Measurements from ENCODE around the gene POU2AF2.
A peak's percentile ranks its signal among the peaks of the same experiment; 100 is the strongest.
"Not testable (repeated sequence)": the region's sequence is repeated elsewhere in the genome, so short reads cannot be mapped to it uniquely, and the experiment has no call there.

The POU2AF2 gene

DNA sequence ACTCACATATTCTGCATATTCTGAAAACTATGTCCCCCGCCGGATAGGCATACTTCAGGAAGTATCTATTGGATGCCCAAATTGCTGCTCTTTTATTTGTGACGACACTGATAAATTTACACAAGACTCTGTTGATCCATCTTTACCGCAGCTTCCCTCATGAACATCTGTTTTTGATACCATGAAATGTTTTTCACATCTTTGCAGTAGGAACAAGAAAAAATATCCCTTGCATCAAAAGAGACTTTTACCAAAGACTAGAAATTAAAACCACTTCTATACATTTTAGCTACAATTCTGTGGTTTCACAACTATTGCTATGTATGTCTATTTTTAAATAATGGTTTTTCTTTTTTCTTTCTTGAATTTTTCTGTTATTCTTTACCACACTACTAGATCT is 15.3 kb downstream of the POU2AF2 start:
- DNase-seq: no peak

DNA sequence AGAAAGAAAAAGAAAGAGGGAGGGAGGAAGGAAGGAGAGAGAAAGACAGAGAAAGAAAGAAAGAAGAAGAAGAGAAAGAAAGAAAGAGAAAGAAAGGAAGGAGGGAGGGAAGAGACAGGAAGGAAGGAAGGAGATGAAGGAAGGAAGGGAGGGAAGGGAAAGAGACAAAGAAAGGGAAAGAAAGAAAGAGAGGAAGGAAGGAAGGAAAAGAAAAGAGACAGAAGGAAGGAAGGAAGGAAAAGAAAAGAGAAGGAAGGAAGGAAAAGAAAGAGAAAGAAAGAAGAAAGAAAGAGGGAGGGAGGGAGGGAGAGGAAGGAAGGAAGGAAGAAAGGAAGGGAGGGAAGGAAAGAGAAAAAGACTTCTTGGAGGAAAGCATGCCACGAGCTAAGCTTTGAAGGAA is 19.1 kb downstream of the POU2AF2 start:
- DNase-seq: no peak

DNA sequence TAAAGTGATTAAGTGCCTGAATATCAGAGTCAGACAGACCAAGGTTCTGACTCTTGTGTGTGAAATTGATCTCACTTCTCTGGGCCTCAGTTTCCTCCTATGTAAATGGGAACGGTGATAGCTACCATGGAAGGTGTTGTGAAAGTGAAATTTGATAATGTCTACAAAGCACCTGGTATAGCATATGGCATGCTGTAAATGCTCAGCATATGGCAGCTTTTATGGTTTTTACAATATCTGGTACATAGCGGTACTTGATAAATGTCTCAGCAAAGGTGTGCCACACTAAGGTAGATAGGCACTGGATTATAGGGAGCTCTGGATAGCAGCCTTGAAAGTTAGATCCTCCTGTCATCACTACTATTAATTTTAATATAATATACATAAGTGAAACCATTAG is 19.9 kb downstream of the POU2AF2 start:
- DNase-seq: no peak

DNA sequence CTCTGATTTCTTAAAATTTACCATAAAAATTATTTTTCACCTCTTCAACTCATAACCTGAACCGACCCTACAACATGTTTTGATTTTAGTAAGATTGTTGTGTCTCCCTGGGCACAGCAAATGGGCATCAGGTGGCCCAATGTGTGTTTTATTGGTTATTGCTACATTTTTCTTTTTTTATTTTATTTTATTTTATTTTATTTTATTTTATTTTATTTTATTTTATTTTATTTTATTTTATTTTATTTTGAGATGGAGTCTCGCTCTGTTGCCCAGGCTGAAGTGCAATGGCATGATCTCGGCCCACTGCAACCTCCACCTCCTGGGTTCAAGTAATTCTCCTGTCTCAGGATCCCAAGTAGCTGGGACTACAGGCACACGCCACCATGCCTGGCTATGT is 22.8 kb downstream of the POU2AF2 start:
- not testable (repeated sequence) for DNase-seq

DNA sequence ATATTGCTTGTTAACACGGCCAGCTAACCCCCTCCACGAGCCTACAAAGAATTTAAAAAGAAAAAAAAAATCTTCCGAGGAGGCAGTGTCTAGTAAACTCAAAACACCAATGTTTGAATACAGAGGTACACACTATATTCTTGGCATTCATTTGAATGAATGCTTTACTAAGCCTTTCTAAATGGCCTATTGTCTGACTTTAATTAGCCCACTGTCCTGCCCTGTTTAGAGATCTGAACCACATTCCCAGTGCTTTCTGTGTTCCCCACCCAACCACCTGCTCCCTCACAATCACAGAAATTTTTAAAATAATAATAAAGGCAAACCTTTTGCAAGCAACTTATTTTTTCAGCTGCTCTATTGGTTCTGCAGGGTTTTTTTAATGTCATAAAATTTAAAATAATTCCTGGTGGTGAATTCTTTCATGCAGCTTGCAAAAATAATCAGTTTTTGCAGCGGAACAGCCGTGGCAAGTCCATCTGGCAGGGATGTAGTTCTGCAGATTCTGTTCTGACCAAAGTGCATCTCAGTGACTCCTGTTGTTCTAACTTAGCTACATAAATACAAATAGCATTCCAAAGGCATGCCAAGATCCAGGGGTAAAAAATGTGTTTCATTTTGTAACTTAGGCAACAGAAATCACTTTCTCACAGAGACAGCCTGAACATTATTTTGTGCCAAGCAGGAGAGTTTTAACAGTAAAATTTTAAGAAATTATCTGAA is 23.8 kb downstream of the POU2AF2 start:
- peak; percentile 70 for DNase-seq

DNA sequence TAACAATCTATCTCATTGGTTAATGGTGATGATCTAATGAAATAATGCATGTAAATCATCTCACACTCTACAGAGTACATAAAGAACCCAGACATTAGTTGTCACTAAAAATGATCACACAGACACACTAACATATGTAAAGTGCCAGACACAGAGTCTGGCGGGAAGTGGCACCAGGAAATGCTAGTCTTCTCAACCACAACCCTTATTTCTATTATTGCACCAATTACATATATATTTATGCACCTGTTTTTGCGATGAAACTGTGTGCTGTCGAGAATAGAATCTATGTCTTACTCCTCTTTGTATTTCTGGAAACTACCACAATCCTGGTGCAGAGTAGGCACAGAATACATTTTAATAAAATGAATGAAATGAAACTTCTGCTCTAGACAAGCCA is 26.9 kb downstream of the POU2AF2 start:
- DNase-seq: no peak

DNA sequence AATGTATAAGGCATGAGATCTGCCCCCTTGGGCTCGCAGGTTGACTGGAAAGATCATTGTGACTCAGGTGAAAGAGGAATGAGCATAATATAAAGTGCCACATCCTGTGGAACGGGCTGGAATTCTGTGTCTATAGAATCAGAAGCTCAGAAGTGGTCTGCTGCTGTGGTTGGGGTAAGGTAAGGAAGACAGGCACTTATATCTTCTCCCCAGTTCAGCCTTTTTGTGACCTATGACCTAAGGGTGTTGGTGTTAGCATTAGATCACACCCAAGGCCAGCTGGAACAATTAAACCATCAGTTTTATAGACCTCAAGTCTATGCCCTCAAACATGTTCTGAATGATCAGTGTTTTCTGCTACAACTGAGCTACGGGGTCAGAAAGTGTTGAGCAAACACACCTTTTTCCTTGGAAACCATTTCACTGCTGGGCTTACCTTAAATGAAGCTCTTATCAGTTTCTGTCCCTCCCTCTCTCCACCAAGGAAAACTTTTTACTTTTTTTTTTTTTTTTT is 37.1 kb downstream of the POU2AF2 start:
- no peak for DNase-seq

DNA sequence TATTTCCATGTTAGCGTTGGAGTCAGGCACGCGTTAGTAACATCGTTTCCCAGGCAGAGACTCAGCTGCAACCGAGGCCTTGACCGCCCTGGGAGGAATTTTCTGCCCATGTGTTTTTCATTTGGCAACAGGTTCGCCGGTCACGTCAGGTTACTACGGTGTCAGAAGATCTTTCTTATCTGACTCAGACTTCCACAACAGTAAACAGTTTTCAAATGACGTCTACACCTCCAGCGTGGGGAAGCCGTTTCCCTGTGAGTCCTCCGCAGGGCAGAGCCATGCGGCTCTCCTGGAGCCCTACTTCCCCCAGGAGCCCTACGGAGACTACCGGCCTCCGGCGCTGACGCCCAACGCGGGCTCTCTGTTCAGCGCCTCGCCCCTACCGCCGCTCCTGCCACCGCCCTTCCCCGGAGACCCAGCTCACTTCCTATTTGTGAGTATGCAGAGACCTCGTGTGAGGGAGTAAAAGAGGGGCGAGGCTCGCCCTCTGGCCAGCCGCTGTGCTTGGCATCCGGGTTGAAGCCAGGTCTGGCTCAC is 38.5 kb downstream of the POU2AF2 start:
- no peak for DNase-seq

DNA sequence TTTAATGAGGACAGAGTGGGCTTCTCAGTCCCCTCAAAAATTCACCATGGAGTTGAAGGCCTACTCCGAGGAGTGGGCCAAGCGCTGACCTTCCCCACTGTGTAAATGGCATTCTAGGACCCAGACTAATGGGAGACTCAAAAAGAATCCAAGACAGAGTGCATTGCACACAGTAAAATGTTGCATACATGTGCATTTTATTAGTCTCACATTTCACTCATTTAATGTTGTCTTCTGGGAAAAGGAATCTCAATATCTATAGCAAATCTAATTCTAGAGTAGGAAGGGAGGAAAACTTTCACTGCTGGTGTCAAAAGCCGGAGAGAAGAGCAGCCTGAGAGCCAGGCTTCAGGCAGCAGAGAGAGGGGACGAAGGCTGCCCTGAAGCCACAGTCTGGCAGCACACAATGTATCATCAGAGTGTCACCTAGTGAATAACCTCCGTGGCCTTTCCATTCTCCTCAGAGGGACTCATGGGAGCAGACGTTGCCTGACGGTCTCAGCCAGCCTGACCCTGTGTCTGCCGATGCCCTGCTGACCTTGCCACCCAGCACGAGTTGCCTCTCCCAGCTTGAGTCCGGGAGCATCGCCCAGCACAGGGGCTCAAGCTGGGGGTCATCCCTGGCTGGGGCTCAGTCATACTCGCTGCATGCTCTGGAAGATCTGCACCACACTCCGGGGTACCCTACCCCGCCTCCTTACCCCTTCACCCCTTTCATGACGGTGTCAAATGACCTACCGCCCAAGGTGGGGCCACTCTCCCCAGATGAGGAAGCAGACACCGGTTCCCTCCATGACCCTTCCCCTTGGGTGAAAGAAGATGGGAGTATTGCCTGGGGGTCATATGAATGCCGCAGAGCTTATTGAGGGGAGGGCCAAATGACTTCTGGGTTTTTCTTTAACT is 39.9 kb downstream of the POU2AF2 start:
- no peak for DNase-seq

DNA sequence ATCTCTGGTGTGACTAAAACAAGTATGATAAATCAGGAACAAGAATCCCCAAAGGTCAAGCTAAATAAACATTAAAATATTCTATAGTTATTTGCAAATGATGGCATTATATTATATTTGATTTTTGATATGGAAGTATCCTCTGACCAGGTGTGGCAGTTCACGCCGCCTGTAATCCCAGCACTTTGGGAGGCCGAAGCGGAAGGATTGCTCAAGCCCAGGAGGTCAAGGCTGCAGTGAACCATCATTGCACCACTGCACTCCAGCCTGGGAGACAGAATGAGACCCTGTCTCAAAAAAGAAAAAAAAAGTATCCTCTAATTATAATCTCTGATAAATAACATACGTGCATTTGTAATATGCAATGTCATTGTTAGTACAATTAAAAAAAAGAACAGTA is 46.2 kb downstream of the POU2AF2 start:
- DNase-seq: no peak

DNA sequence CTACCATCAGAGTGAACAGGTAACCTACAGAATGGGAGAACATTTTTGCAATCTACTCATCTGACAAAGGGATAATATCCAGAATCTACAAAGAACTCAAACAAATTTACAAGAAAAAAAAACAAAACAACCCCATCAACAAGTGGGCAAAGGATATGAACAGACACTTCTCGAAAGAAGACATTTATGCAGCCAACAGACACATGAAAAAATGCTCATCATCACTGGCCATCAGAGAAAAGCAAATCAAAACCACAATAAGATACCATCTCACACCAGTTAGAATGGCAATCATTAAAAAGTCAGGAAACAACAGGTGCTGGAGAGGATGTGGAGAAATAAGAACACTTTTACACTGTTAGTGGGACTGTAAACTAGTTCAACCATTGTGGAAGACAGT is 46.9 kb downstream of the POU2AF2 start:
- not testable (repeated sequence) for DNase-seq

DNA sequence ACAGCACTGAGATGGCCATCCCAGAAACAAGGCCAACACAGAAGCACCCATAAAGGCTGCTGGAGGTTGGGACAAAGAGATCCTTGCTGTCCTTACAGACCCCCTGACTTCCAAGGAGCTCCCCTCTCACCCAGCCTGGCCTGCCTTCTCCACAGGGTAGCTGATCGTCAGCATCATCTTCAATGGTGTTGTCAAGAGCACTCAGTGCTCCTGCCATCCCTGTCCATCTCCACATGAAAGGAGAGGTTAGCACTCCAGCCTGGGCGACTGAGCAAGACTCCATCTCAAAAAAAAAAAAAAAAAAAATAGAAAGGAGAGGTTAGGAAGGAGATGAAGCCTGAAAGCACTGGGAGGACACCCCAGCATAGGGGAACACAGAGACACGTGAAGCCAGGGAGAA is 50.7 kb downstream of the POU2AF2 start:
- no peak for DNase-seq

DNA sequence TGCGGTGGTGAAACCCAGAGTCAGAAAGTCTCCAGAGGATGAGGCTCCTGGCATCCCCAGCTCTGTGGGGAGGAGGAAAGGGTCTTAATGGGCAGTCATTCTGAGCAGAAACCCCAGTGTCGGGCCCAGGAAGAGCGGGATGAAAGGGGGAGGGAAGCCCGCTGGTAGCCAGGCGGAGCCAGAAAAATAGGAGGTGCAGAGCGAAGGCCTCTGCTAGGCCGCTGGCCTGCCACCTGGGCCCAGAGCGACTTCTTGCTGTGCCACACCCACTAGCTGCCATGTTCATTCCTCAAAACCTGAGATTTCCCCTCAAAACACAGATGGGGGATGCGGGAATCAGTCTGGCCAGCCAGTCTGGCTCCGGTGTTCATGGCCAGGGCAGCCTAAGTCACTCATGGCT is 52.2 kb downstream of the POU2AF2 start:
- no peak for DNase-seq

DNA sequence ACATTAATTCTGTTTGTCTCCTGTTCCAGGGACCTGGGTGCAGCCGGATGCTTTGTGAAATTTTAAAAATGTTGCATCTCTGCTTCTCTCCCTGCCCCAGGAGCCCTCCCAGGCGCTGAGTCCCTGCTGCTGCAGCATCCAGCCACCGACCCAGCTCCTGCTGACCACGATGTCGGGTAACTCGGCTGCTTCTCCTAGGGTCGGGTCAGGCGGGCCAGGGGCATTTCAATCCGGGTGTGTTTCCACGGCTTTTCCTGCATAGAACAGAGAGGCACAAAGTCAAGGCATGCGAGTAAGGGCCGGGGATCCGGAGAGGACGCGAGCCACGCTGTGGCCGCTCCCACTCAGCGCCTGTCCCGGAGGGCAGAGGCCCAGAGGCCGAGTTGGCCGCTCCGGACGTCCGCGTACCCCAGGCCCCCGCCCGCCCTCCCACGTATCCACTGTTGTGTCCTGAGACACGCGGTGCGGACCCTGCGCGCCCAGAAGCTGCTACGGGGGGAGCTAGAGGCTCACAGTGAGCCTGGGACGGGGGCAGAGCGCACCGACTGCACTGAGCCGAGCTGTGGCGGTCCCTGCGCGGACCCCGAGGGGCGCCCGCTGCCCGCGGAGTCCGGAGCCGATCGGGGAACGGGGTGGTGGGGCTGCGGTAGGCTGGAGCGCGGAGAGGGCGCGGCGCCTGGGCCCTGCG is 53.0 kb downstream of the POU2AF2 start, which contains the start of gene POU2AF3:
Gene POU2AF3 (plus strand): TSS at position 134 of the 688 bp plus-strand sequence. CDS start 36 bp downstream, at position 170.
- DNase-seq: no peak

DNA sequence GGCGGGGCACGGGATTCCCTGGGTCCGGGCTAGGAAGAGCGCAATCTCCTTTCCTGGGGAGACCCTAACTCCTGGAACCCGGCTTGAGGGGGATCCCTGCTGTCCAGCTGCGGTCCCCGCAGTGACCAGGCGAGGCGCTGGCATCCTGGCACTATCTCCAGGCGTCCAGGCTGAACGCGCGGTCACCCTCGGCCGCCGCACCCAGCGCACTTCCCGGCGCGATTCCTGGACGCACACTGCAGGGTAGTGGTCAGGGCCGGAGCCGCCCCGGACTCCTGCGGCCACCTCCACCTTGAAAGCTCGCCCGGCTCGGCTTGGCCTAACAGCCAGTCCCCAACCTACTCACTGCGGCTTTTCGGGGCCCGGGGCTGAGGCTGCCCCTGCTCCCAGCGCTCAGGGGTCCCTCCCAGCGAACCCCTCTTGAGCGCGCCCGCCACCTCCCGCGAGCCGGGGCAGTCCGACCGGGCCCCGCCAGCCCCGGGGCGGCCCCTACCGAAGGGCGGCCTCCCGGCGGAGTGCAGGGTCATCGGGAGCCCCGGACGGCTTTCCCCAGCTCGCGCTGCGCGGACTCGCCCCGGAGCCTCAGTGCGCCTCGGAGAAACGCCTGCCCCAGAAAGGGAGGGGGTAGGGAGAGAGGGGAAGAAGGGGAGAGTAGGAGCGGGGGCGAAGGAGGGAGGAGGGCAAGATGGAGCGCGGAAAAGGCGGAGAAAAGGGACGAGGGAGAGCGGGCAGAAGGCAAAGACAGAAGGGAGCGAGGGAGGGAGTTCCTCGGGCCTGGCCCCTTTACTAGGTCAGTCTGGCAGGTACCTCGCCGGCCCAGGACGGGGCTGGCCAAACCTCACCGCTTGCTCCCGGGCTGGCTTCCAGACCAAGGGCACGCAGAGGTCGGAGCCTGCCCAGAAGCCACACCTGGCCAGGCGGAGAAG is 53.8 kb downstream of the POU2AF2 start:
- peak; percentile 40 for DNase-seq

DNA sequence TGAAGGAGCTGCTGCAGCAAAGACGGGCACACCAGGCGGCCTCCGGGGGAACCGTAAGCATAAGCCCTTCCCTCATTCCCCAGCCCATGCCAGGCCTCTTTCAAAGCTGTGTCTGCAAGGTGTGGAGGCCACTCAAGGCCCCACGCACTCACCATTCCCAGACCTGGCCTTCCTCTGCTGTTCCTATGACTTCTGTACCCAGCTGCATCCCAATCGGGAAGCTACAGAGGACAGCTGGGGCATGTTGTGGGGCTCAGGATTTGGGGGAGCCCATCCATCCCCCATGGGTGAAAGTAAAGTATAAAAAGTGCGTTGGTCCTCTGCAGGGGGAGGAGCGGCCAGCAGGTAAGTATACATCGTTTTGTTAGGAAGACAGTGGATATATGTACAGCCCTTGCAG is 55.0 kb downstream of the POU2AF2 start:
- DNase-seq: no peak

DNA sequence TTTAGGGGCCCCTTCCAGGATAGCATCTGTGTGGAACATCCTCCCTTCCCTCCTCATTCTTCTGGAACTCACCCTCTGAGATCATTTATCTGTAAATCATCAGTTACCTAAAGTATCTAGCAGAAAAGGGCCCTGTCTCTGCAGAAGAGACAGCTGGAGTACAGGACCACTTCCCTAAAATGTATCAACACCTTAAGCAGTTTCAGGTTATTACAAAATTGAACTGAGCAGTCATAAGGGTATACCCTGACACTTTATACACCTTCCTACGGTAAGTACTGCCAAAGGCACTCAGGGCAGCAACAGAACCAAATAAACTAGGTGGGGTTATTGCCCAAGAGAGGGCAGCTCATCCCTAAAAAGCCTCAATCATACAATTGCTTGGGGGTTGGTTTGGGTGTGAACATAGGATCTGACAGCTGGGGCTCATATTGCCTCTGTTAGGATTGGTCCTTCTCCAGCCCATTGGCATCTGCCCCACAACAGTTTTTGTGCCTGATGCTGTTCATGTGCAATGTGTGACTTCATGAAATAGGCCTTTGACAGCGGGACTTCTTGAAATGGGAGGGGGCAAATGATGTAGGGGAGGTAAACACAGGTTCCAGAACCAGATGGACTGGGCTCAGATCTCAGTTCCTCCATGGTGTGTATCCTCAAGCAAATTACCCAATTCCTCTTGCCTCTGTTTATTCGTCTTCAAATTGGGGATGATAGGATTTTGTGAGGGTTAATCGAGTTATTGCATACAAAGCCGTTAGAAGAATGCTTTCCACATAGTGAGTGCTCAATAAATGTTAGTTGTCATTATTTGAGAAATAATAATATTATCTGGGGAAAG is 55.7 kb downstream of the POU2AF2 start:
- no peak for DNase-seq

DNA sequence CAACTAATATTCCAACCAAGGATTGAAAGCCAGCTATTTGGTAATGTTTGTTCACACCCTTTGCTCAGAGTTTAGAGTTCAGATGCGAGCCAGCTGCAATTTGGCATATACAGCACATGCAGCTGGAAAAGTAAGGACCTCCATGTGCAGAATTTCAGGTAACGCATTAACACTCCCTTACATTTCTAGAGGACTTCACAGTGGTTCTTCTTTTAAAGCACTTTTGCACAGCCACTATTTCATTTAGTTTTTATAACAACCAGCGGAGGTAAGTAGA is 56.3 kb downstream of the POU2AF2 start:
- no peak for DNase-seq

DNA sequence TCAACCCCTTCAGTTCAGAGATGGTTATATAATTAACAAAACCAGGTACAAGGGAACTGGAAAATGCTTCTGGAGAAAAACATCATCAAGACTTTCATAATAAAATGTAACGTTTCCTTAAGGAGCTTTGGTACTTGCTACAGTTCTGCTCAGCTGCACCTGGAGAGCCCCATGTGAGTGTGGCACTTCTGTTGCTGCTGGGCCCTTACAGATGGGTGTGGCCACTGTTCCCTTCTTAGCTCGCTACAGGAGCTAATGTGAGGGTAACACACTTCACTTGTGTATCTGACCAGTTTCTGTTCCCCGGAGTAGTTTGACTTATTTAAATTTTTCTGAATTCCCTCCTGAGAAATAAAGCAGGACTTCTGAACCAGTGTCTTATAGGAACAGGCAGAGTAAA is 56.8 kb downstream of the POU2AF2 start:
- no peak for DNase-seq

DNA sequence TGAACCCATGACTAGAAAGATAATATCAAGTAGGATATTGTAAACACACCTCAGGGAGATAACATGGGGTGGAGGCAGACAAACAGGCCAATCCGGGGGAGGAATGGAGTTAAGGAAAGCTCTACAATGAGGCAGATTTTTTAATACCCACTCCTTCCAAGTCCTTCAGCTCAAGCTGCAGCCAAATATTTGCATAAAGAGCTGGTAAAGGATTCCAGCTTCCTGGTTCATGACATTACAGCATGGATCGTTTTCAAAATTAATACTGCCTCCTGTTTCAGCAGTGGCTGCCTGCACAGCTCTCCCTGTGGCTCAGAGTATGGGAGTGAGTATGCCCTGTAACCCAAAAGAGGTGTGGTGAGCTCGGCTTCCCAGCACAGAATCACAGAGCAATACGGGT is 57.9 kb downstream of the POU2AF2 start:
- no peak for DNase-seq

DNA sequence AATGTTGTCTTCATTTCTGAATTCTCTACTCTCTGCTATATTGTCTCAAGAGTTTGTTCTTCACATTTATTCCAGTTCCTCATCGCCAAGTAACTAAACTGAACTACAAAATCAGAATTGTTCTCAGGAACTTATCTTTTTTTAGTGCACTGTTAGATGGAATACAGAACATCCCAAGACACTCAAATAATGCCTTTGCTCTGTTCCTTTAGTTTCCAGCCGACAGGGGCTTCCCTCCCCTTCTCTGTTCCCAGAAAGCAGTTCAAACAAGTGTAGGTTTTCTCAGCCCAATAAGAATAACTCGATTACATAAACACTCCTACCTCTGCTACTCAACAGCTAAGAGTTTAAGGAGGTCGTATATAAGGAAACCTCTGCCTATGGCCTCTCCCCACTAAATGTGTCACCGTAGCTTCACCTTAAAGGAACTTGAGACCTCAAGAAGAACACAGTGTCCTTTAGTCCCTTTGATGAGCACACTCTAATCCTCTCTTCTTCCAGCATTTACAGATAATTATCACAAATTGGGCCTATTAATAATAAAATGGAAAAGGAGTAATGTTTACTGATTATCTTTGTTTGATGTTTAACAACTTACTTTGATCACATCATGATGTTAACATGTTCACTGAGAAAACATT is 59.8 kb downstream of the POU2AF2 start:
- no peak for DNase-seq
